Measurements from ENCODE around the gene RAP1GAP.
"Not testable (repeated sequence)": the region's sequence is repeated elsewhere in the genome, so short reads cannot be mapped to it uniquely, and the experiment has no call there.

The RAP1GAP gene

DNA sequence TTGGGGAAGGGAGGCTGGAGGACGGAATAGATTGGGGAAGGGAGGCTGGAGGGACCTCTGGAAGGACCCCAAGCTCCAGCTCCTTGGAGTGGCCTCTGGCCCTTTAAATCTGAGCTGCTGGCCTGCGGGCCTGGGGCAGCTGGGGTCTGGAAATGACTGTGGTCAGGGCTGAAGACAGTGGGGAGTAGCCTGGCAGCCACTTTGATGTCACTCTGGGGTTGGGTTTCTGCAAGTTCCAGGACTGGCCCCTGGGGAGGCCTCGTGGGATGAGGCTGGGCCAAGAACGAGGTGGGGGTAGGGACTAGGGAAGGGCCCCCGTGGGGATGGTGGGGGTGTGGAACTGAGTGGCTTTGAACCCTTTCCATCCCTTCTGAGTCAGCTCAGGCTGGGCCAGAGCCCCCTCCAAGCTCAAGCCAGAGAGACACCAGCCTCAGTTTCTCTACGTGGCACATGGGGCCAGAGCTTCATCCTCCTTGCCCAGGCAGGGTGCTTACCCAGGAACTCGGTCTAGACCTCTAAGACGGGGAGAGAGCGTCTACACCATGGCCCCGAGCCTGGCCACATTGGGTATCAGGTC lies 100.3 kb downstream of the RAP1GAP start:
- FAIRE-seq, result no peak

DNA sequence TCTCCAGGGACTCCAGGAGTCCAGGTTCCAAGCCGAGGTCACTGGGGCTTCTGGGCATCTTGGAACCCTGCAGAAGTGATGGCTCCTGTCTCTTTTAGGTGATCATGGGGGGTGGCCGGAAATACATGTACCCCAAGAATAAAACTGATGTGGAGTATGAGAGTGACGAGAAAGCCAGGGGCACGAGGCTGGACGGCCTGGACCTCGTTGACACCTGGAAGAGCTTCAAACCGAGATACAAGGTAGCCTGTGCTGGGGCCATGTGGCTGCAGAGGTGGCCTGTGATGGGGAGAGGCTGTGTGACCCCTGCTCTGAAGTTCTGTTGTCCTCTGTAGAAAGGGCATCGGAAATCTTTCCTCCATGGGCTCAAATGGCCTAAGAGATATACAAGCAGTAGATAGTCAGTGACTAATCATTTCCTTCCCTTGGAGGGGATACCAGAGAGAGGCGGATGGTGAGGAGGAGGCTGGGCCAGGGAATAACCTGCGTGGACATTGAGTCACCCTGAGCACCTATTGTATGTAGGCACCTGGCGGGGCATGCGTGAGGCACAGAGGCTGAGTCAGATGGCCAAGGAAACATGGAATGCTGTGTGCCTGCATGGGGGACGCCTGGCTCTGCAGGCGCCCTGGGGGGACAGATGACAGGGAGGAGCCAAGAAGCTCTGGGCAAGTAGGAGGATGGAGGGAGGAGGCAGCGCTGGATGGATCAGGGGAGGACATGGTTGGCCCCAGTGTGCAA lies 101.0 kb downstream of the RAP1GAP start:
- no peak for FAIRE-seq

DNA sequence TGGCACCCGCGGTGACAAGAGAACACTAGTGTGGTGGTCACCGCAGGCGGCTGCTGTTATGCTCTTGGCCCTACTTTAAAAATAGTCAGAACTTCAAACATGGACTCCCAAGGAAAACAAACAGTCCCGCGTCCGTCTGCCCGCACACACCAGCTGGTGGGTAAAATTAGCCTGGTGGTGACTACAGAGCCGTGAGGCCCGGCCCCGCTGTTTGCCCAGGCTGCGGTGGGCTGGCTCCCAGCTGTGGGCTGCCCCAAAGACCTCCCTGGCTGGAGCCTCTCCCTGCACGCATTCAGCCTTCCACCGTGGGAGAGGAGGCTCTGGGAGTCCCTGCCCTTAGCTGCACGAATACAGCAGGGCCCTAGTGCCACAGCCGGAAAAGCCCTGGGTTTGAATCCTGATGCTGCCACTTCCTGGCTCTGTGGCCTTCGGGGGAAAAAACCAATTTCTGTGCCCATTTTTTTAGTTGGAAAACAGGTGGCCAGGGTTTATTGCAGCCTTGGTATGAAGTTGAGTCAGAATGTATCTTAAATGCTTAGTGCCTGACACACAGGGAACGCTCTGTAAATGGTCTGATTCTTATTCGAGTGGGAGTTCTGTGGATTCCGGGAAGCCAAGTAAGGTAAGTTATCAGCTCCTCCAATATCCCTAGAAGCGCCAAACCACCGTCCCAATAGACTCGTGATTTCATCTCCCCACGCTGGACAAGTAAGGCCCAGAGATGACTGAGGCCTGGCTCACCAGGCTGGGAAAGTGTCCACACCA lies 101.7 kb downstream of the RAP1GAP start:
- FAIRE-seq, result no peak

DNA sequence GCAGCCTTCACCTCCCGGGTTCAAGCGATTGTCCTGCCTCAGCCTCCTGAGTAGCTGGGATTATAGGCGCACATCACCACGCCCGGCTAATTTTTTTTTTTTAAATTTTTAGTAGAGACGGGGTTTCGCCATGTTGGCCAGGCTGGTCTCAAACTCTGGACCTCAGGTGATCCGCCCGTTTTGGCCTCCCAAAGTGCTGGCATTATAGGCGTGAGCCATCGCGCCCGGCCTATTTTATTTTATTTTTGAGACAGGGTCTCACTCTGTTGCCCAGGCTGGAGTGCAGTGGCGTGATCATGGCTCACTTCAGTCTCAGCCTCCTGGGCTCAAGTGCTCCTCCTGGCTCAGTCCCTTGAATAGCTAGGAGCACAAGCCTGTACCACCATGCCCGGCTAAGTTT lies 102.8 kb downstream of the RAP1GAP start:
- FAIRE-seq, result not testable (repeated sequence)

DNA sequence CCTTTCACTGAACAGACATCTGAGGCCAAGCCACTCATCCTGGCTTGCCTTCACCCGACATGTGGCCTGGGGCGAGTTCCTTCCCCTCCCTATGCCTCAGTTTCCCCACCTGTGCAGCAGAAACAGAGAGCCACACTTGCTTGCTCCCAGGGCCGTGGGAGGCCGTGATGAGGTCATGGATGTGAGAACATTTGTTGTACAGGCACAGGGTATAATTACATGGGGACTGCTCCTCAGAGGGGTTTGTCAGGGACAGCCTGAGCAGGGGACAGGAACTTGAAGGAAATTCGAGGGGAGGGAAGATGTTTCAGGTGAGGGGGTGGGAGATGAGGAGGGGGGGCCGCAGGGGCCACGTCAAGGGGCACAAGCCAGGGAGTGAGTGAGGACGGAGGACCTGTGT lies 103.9 kb downstream of the RAP1GAP start:
- FAIRE-seq, result no peak

DNA sequence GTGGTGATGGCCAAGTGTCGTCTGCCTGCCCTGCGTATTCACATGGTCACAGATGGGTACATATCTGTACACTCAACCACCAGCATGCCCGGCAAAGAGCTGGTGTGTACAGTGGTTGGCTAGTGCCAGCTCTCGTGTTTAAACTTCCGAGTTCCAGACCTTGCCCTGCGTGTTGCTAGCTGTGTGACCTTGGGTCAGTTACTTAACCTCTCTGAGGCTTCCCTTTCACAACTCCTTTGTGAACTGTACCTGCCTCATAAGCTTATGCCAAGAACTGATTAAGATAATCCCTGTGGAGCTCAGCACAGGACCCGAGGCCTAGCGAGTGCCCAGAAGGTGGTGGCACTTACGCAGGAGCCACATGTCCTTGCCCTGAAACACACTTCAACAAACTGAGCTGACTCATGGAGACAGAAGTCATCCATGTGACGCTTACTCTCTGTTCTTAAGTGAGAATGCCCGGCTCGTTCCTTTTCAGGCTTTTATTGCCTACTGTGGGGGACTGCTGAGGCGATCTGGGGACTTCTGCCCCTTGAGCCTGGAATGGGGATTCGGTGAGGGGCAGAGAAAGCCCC lies 104.5 kb downstream of the RAP1GAP start:
- FAIRE-seq, result no peak

DNA sequence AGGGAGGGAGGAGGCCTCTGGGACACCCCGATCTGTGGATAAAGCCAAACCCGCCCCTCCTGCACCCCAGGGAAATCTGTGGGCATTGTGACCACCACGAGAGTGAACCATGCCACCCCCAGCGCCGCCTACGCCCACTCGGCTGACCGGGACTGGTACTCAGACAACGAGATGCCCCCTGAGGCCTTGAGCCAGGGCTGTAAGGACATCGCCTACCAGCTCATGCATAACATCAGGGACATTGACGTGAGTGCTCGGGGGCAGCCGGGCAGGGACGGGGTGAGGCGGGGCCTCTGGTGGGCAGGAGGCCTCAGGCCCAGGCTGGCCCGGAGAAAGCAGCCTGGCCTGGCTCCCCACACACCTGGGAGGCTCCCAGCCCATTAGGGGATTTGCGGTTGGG lies 105.2 kb downstream of the RAP1GAP start:
- no peak for FAIRE-seq

DNA sequence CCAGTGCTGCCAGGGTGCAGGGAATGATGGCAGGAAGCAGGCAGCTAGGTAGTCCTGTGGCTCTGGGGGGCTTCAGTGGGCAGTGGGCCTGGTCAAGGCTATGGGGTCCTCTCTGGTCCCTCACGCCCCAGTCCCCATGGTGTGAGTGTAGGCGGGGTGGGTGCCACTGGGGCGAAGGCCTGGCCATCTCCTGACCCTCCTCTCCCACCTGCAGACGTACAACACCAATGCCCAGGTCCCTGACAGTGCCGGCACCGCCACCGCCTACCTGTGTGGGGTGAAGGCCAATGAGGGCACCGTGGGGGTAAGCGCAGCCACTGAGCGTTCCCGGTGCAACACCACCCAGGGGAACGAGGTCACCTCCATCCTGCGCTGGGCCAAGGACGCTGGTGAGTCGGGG lies 106.3 kb downstream of the RAP1GAP start:
- no peak for FAIRE-seq

DNA sequence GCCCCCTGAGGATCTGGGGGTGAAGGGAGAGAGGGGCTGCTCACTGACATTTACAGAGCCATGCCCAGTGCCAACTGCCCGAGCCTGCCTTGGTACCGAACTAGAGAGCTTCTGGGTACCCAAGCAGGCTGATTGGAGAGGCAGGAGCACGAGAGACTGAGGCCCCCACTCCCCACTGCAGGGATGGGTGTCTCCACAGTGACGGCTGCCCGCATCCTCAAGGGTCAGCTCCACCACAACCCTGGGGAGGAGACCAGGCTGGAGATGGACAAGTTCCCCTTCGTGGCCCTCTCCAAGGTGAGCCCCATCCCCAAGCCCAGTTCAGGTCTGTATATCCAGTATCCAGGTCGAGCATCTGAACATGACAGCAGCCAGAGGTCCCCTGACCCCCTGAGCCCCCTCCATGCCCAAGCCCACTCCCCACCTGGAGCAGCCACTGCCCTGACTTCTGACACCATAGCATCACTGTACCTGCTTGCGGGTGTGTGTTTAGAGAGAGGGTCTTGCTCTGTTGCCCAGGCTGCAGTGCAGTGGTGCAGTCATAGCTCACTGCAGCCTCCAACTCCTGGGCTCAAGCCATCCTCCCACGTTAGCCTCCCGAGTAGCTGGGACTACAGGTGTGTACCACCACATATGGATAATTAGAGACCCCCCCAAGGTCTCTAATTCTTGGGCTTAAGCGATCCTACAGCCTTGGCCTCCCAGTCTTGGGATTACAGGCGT lies 108.1 kb downstream of the RAP1GAP start:
- no peak for FAIRE-seq

DNA sequence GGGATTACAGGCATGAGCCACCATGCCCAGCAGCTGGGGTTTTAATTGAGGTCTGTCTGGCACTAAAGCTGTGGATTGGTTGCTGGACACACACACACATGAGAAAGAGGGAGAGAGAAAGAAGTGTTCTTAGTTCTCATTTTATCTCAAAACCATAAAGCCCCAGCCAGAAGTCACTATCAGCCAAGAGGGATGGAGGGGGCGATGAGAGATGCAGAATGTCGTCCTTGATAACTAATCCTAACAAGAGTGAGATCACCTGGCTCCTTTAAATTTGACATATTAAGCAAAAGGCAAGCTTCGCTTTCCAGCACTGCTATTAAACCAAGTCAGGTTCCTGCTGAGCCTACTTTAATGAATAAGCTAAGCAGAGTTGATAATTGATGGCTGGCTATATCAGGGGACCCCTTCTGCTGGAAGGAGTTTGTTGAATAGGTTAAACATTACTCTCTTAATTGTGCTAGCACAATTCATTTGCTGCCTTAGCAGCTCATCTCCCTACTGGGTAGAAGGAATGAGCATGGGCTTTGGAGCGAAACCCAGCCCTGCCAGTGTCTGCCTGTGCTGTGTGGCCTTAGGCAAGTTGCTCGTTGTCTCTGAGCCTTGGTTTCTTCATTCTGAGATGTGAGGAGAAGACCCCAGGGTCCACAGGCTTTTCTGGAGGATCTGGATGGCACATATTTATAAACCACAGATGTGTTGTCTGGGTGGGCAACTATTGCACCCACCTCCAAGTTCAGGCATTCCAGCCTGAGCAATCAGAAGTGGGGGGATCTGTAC lies 109.2 kb downstream of the RAP1GAP start:
- no peak for FAIRE-seq

DNA sequence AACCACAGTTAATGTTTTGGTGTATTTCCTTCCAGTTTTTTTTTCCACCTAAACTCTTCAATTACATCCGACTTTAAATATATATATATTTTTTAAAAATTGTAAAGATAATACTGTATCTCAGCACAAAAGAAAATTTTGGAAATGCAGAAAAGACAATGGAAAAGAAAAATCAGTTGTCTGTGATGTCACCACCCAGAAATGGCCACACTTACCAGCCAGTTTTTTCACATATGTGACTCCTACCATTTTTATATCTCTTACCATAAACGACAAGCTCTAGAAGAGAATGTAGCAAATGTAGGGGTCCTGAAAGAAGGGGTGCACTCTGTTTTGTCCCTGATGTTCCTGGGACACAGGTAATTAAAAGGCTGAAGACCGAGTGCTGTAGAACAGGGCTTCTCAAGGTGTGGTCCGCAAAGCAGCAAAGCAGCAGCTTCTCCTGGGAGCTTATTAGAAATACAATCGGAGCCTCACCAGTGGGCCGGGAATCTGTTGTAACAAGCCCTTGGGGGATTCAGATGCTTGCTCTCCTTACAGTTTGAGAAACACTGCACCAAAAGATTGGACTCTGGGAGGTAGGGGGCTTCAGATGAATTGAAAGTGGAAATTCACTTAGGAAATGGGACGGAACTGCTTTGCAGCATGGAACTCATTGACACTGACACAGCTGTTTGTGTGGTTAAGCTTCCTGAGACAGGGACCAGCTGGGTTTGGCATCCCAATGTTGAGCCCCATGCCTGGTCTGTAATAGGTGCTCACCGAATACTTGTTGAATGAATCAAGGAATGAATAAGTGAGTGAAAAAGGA lies 115.8 kb downstream of the RAP1GAP start:
- FAIRE-seq, result no peak

DNA sequence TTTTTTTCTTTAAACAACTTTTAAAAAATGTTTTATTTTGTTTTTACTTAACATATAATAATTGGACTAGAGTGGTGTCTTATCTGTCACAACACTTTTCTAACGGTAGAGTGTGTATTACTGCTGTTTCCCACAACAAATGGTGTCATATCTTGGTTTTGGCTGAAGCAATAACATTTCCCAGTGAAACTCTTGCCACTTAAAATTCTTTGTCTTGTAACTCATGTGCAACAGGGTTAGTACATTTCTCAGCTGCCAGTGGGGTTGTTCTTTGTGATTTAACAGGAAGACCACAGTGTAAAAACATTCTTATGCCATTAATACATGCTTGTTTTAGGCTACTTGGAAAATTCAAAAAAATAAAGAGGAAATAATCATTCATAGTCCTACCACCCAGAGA lies 116.4 kb downstream of the RAP1GAP start:
- no peak for FAIRE-seq

DNA sequence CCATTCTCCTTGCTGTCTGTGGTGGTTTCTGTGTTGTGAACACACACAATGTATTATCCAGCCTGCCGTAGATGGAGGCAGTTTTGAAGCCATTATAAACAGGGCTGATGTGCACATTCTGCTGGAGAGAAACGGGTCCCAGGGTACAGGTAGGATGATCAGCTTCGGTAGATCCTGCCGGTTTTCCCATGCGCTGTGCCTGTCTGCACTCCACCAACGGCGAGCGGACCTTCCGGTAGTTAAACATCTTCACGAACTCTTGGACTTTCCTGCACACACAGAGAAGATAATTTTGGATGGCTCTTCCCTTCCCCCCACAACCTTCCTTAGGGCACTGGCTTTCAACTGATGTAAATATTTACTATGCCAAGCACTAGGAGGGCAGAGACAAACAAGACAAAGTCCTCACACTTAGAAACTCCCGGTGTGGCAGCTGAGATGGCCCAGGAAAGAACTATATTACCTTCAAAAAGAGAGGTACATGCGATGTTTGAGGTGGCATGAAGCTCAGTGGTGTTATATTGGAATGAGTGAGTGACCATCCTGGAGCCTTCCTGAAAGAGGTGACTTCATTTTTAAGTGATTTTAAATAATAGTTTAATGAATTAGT lies 118.2 kb downstream of the RAP1GAP start:
- FAIRE-seq, result no peak

DNA sequence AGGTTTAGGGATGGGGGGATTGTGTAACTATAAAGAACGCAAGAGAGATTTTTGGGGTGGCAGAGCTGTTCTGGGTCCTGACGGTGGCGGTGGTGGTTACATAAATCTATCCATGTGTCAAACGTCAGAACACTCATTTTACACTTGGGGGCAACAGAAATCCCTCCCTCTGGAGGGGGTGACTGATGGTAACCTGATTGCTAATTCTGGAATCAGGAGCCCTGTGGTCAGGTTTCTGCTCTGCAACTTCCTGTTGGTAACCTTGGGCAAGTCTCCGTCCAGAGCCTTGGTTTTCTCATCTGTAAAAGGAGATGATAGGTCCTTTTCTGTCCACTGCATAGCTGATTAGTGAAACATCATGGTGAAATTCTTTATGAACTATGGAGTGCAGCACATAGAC lies 119.1 kb downstream of the RAP1GAP start:
- no peak for FAIRE-seq

DNA sequence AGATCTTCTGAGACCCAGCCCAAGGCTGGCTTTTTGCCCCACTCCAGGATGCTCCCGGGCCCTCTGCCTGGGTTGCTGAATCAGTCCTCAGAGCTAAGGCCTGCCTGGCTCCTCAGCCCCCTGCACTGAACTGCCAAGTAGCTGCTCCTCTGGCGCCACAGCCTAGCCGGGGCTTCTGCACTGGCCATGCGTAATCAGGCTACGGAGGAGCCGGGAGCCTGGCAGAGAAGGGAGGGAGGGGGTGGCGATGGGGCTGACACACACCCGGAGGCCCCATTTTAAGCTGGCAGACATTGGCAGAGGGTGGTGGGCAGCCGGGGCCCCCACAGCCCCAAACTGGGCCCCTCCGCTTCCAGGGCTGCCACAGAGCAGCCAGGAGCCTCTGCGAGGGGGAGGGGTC lies 121.3 kb downstream of the RAP1GAP start:
- no peak for FAIRE-seq

Measured in endometrium (tissue), 2 donors.